A549 (cell line): ENCODE results near the gene RXRA.

Experiments
- CTCF ChIP-seq: fragments of >200 bp; sonication (Bioruptor Twin); formaldehyde crosslinking; IDR thresholded peaks from 3 replicates; pipeline ENCODE4 v1.5.1; 2016
- EP300 ChIP-seq, 2 experiments: fragments of >200 bp; sonication (Bioruptor Twin); formaldehyde crosslinking; IDR thresholded peaks; 2 replicates in 1 of 2; 3 replicates in 1 of 2; pipeline ENCODE4 v1.6.1; 2016 to 2017
- MAFK ChIP-seq: fragments of 450-650 bp; IDR thresholded peaks from 2 replicates; pipeline ENCODE4 v1.6.1; 2014; ENCODE audit not compliant: partially characterized antibody
- MAZ ChIP-seq: fragments of 150-350 bp; IDR thresholded peaks from 2 replicates; pipeline ENCODE4 v1.6.1; 2014; ENCODE audit warnings: antibody characterized with exemption, low read depth, low read length, borderline replicate concordance
- POLR2A ChIP-seq: IDR thresholded peaks from 2 replicates; pipeline ENCODE4 v1.6.1; 2012; ENCODE audit warnings: mild to moderate bottlenecking, low read length
- RAD21 ChIP-seq, 2 experiments: fragments of >200 bp in 1 of 2; sonication (Bioruptor Twin) in 1 of 2; formaldehyde crosslinking in 1 of 2; IDR thresholded peaks in 1 of 2; conservative IDR thresholded peaks in 1 of 2; 2 replicates in 1 of 2; 3 replicates in 1 of 2; pipeline ENCODE4 v1.6.1; 2012 to 2018; ENCODE audit warnings: inconsistent platforms in 1 of 2
- RFX5 ChIP-seq: fragments of 450-650 bp; IDR thresholded peaks from 2 replicates; pipeline ENCODE4 v1.7.1; 2014; ENCODE audit warnings: antibody characterized with exemption, mild to moderate bottlenecking, moderate library complexity
- ZC3H11A ChIP-seq: fragments of 450-650 bp; IDR thresholded peaks from 2 replicates; pipeline ENCODE4 v1.6.1; 2014; ENCODE audit warnings: antibody characterized with exemption, mild to moderate bottlenecking

GRCh38 chr9:134367791-134368490 is 41.7 kb downstream of the RXRA start:
- TF ChIP-seq RAD21 (conservative IDR thresholded peaks at IDR 0.05 in 1 of 2, IDR thresholded peaks at IDR 0.05 in 1 of 2) (no peak), MAFK (peak; percentile 57), MAZ (no peak), CTCF (no peak), ZC3H11A (no peak), EP300 (IDR thresholded peaks at IDR 0.05) (no peak), RFX5 (no peak), POLR2A (no peak)
